ENCODE results near the gene MEIKIN. TPM values are rescaled to one million over a fixed set of nuclear protein-coding genes. Genes with fewer than 3 reads are reported as not detected.
A peak's percentile ranks its signal among the peaks of the same experiment; 100 is the strongest.
"Not testable (repeated sequence)": the region's sequence is repeated elsewhere in the genome, so short reads cannot be mapped to it uniquely, and the experiment has no call there.

Gene MEIKIN
- total RNA-seq, 3 donors from 2014 or later, result not detected

GRCh38 chr5:131794586-131794985 lies 150.9 kb downstream of the MEIKIN start:
- DNase-seq (no peak), ATAC-seq (no peak)
- Mint-ChIP-seq H3K36me3 (ENCODE audit: insufficient read depth) (peaks cover 8% of the 10 kb centered on the region), H3K4me3 (peak overlapping the region; percentile 27), H3K27me3 (ENCODE audit: low read depth) (no peaks in the 10 kb centered on the region), H3K9me3 (no peaks in the 10 kb centered on the region), H3K4me1 (ENCODE audit: low read depth) (peaks cover 44% of the 10 kb centered on the region)

GRCh38 chr5:131792896-131793295 lies 152.6 kb downstream of the MEIKIN start:
- no peaks in the 10 kb centered on the region for H3K27me3 Mint-ChIP-seq (ENCODE audit: low read depth)
- DNase-seq, result no peak
- H3K36me3 Mint-ChIP-seq (ENCODE audit: insufficient read depth), result peaks cover 10% of the 10 kb centered on the region
- ATAC-seq, result no peak
- no peak overlapping the region for H3K4me3 Mint-ChIP-seq
- no peaks in the 10 kb centered on the region for H3K9me3 Mint-ChIP-seq
- H3K4me1 Mint-ChIP-seq (ENCODE audit: low read depth), result peaks cover 47% of the 10 kb centered on the region

- H3K9me3 Mint-ChIP-seq, result no peaks in the 10 kb centered on the region
- no peaks in the 10 kb centered on the region for H3K27me3 Mint-ChIP-seq (ENCODE audit: low read depth)
- DNase-seq (no peak), ATAC-seq (no peak)
- H3K36me3 Mint-ChIP-seq (ENCODE audit: insufficient read depth), result peaks cover 10% of the 10 kb centered on the region
- peaks cover 58% of the 10 kb centered on the region for H3K4me1 Mint-ChIP-seq (ENCODE audit: low read depth)
- H3K4me3 Mint-ChIP-seq, result no peak overlapping the region
Measured at GRCh38 chr5:131791866-131792265, 153.6 kb downstream of the MEIKIN start.

- H3K9me3 Mint-ChIP-seq, result no peaks in the 10 kb centered on the region
Measured at GRCh38 chr5:131790550-131790949, 154.9 kb downstream of the MEIKIN start.

GRCh38 chr5:131789765-131790164 lies 155.7 kb downstream of the MEIKIN start:
- Mint-ChIP-seq H3K4me3 (no peak overlapping the region), H3K36me3 (ENCODE audit: insufficient read depth) (peaks cover 10% of the 10 kb centered on the region), H3K4me1 (ENCODE audit: low read depth) (peaks cover 55% of the 10 kb centered on the region), H3K9me3 (no peaks in the 10 kb centered on the region), H3K27me3 (ENCODE audit: low read depth) (no peaks in the 10 kb centered on the region)
- ATAC-seq (no peak), DNase-seq (no peak)

More at GRCh38 chr5:131790550-131790949, 154.9 kb downstream of the MEIKIN start:
- no peak overlapping the region for H3K4me3 Mint-ChIP-seq
- peaks cover 10% of the 10 kb centered on the region for H3K36me3 Mint-ChIP-seq (ENCODE audit: insufficient read depth)
- DNase-seq (no peak), ATAC-seq (no peak)
- no peaks in the 10 kb centered on the region for H3K27me3 Mint-ChIP-seq (ENCODE audit: low read depth)
- peaks cover 61% of the 10 kb centered on the region for H3K4me1 Mint-ChIP-seq (ENCODE audit: low read depth)

- Mint-ChIP-seq H3K4me3 (no peak overlapping the region), H3K36me3 (ENCODE audit: insufficient read depth) (peaks cover 11% of the 10 kb centered on the region), H3K9me3 (no peaks in the 10 kb centered on the region), H3K27me3 (ENCODE audit: low read depth) (no peaks in the 10 kb centered on the region), H3K4me1 (ENCODE audit: low read depth) (peaks cover 45% of the 10 kb centered on the region)
- ATAC-seq (no peak), DNase-seq (no peak)
Measured at GRCh38 chr5:131787736-131788135, 157.7 kb downstream of the MEIKIN start.

DNA sequence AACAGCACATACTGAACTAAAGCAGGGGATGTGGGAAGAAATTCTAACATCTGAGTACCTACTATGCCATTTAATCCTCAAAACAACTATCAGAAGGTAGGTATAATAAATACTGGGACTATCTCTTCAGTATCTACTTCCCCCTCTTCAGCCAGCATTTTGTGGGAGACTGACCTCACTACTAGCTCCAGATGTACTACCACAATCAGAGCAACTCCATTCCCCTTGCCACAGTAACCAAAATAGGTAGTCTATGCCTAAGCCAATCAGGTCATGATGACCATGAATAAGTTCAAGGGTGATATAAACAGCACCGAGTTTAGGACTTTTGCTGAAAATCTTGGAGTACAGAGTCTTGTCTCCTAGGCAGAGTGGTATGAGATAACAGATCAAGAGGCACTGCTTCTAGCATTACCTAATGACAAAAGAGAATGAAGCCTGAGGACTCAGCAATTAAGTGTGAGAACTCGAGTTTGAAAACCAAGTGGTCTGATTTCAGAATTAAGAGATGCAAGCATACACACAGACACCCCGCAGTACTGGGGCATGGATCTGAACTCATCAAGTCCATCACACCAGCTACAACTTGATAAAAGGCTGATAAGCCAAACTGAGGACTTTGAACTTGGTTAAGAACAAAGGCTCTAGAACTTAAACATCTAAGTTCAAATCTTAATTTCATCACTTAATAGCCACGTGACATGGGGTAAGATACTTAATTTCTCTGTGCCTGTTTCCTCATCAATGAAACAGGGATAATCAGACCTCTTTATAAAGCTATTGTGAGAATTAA lies 158.4 kb downstream of the MEIKIN start:
- H3K27me3 Mint-ChIP-seq (ENCODE audit: low read depth), result no peaks in the 10 kb centered on the region
- peaks cover 11% of the 10 kb centered on the region for H3K36me3 Mint-ChIP-seq (ENCODE audit: insufficient read depth)
- DNase-seq (no peak), ATAC-seq (no peak)
- no peak overlapping the region for H3K4me3 Mint-ChIP-seq
- no peaks in the 10 kb centered on the region for H3K9me3 Mint-ChIP-seq
- peaks cover 45% of the 10 kb centered on the region for H3K4me1 Mint-ChIP-seq (ENCODE audit: low read depth)

DNA sequence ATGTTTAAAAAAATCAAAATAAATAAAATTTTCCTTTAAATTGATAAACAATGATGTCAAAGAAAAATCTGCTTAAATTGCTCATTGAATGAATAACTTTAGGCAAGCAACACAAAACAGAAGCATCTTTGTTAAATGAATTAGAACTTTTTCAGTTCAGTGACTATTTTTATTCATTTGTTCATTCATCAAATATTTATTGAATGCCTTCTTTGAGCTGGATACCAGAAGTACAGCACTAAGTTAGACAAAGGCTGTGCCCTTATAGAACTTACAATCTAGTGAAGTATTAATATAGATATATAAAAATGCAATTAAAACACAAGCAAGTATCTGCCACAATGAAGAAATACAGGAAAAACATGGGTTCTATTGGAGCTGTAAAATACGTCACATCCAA lies 159.4 kb downstream of the MEIKIN start:
- H3K4me3 Mint-ChIP-seq, result no peak overlapping the region
- no peaks in the 10 kb centered on the region for H3K9me3 Mint-ChIP-seq
- DNase-seq (no peak), ATAC-seq (no peak)
- H3K36me3 Mint-ChIP-seq (ENCODE audit: insufficient read depth), result peaks cover 14% of the 10 kb centered on the region
- peaks cover 44% of the 10 kb centered on the region for H3K4me1 Mint-ChIP-seq (ENCODE audit: low read depth)
- no peaks in the 10 kb centered on the region for H3K27me3 Mint-ChIP-seq (ENCODE audit: low read depth)

- ATAC-seq (no peak), DNase-seq (no peak)
- peaks cover 14% of the 10 kb centered on the region for H3K36me3 Mint-ChIP-seq (ENCODE audit: insufficient read depth)
Measured at GRCh38 chr5:131783874-131784273, 161.6 kb downstream of the MEIKIN start.

GRCh38 chr5:131783357-131783756 lies 162.1 kb downstream of the MEIKIN start:
- no peaks in the 10 kb centered on the region for H3K9me3 Mint-ChIP-seq
- ATAC-seq, result no peak
- H3K4me3 Mint-ChIP-seq, result no peak overlapping the region
- H3K27me3 Mint-ChIP-seq (ENCODE audit: low read depth), result no peaks in the 10 kb centered on the region
- no peak for DNase-seq
- H3K4me1 Mint-ChIP-seq (ENCODE audit: low read depth), result peaks cover 38% of the 10 kb centered on the region
- H3K36me3 Mint-ChIP-seq (ENCODE audit: insufficient read depth), result peaks cover 14% of the 10 kb centered on the region

More at GRCh38 chr5:131783874-131784273, 161.6 kb downstream of the MEIKIN start:
- H3K27me3 Mint-ChIP-seq (ENCODE audit: low read depth), result no peaks in the 10 kb centered on the region
- H3K9me3 Mint-ChIP-seq, result no peaks in the 10 kb centered on the region
- H3K4me3 Mint-ChIP-seq, result no peak overlapping the region
- H3K4me1 Mint-ChIP-seq (ENCODE audit: low read depth), result peaks cover 38% of the 10 kb centered on the region

DNA sequence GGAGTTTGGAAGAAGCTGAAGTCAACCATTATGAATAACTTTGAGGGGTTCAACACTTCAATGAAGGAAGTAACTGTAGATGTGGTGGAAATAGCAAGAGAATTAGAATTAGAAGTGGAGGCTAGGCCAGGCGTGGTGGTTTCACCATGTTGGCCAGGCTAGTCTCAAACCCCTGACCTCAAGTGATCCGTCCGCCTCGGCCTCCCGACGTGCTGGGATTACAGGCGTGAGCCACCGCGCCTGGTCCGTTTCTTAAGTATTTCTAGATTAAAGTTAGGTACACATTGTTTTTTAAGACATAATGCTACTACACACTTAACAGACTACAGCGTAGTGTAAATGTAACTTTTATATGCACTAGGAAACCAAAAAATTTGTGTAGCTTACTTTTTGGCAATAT lies 162.7 kb downstream of the MEIKIN start:
- no peak overlapping the region for H3K4me3 Mint-ChIP-seq

DNA sequence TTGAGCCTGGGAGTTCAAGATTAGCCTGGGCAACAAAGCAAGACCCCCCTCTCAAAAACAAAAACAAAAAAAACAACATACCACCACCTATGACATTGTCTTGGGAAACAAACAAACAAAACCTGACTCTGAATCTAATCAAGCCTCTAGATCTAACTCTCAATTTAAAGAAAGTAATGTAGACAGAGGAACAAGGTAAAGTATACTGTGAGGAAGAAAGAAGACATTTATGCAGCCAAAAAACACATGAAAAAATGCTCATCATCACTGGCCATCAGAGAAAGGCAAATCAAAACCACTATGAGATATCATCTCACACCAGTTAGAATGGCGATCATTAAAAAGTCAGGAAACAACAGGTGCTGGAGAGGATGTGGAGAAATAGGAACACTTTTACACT lies 167.3 kb downstream of the MEIKIN start:
- H3K4me3 Mint-ChIP-seq; H3K9me3 Mint-ChIP-seq; H3K27me3 Mint-ChIP-seq (ENCODE audit: low read depth); DNase-seq; ATAC-seq: not testable (repeated sequence)
- peaks cover 11% of the 10 kb centered on the region for H3K36me3 Mint-ChIP-seq (ENCODE audit: insufficient read depth)
- H3K4me1 Mint-ChIP-seq (ENCODE audit: low read depth), result peaks cover 33% of the 10 kb centered on the region

More for the DNA sequence above, 162.7 kb downstream of the MEIKIN start:
- peaks cover 38% of the 10 kb centered on the region for H3K4me1 Mint-ChIP-seq (ENCODE audit: low read depth)
- ATAC-seq (no peak), DNase-seq (no peak)
- peaks cover 14% of the 10 kb centered on the region for H3K36me3 Mint-ChIP-seq (ENCODE audit: insufficient read depth)
- no peaks in the 10 kb centered on the region for H3K9me3 Mint-ChIP-seq
- no peaks in the 10 kb centered on the region for H3K27me3 Mint-ChIP-seq (ENCODE audit: low read depth)

GRCh38 chr5:131776450-131776849 lies 169.0 kb downstream of the MEIKIN start:
- no peaks in the 10 kb centered on the region for H3K9me3 Mint-ChIP-seq
- H3K4me3 Mint-ChIP-seq, result no peak overlapping the region
- DNase-seq (no peak), ATAC-seq (no peak)
- H3K27me3 Mint-ChIP-seq (ENCODE audit: low read depth), result no peaks in the 10 kb centered on the region
- H3K4me1 Mint-ChIP-seq (ENCODE audit: low read depth), result peaks cover 27% of the 10 kb centered on the region
- peaks cover 5% of the 10 kb centered on the region for H3K36me3 Mint-ChIP-seq (ENCODE audit: insufficient read depth)

DNA sequence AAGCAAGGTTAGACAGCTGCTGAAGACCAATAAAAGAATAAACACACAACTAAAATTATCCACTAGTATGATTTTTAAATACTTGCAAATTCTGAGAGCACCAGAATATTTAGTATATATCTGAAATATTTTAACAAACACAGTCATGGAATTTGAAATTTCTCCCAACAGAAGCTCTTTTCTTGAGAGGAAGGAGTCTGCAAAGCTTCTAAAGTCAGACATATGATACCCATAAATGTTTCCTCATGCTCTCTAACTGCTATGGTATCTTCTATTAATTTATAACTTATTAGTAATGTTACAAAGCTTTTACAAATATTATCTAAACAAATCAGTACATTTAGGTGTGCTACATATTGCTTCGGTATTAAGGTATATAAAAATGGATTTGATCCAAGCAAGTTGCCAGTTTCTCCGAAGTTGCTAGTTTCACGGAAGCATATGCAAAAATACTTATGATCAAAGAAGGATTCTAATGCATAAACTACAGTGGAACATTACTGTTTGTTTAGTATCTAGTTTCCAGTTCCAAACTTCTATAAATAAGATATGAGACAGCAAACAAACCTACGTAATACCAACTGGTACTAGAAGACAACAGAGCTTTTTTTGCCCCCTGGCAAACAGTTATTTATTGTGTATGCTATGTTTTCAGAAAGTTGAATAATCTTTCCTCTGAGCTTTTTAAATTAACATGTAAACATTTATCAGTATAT lies 170.7 kb downstream of the MEIKIN start:
- peaks cover 29% of the 10 kb centered on the region for H3K4me1 Mint-ChIP-seq (ENCODE audit: low read depth)
- H3K4me3 Mint-ChIP-seq, result no peak overlapping the region
- no peak for ATAC-seq
- no peak for DNase-seq
- no peaks in the 10 kb centered on the region for H3K9me3 Mint-ChIP-seq
- no peaks in the 10 kb centered on the region for H3K36me3 Mint-ChIP-seq (ENCODE audit: insufficient read depth)
- H3K27me3 Mint-ChIP-seq (ENCODE audit: low read depth), result no peaks in the 10 kb centered on the region

- no peak for DNase-seq
- no peak for ATAC-seq
- peaks cover 33% of the 10 kb centered on the region for H3K4me1 Mint-ChIP-seq (ENCODE audit: low read depth)
- H3K36me3 Mint-ChIP-seq (ENCODE audit: insufficient read depth), result no peaks in the 10 kb centered on the region
- no peaks in the 10 kb centered on the region for H3K9me3 Mint-ChIP-seq
- H3K27me3 Mint-ChIP-seq (ENCODE audit: low read depth), result no peaks in the 10 kb centered on the region
- no peak overlapping the region for H3K4me3 Mint-ChIP-seq
Measured at GRCh38 chr5:131773805-131774204, 171.7 kb downstream of the MEIKIN start.

All from activated T-cell treated with anti-CD3 and anti-CD28 coated beads, Interleukin-2, amount 50 U/mL, for 4 hours (primary cell).